Measurements from ENCODE around the gene ASH1L.
"Not testable (repeated sequence)": the region's sequence is repeated elsewhere in the genome, so short reads cannot be mapped to it uniquely, and the experiment has no call there.

ASH1L gene

DNA sequence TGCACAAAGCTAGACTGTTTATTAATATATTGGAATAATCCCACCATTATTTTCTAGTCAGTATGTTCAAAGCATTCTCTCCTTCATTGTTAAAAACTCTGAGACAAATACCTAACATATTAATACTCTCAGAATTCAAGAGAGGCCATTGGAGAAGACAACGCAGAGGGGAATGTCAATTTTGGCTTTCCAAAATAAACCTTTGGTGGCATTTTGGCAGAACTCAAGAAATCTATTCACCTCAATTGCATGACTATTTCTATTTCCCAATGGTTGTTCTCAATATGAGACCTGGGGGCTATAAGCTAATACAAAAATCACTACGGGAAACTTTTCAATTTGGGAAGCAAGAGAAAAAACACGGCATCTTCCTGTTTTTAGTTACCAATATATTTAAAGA, 183.4 kb downstream of the ASH1L start:
- no peaks in the 10 kb centered on the region for H3K9me3 ChIP-seq (ENCODE audit: low read length)
- H3K4me3 ChIP-seq (ENCODE audit: low read length): no peak overlapping the region
- H3K27me3 ChIP-seq (ENCODE audit: insufficient read depth, low read length): no peaks in the 10 kb centered on the region
- H3K36me3 ChIP-seq (ENCODE audit: insufficient read depth, low read length): peaks cover 38% of the 10 kb centered on the region
- H3K4me1 ChIP-seq (ENCODE audit: insufficient read depth, low read length): peaks cover 6% of the 10 kb centered on the region
- no peak overlapping the region for H2AFZ ChIP-seq (ENCODE audit: low read depth, low read length)

- no peaks in the 10 kb centered on the region for H3K27me3 ChIP-seq (ENCODE audit: insufficient read depth, low read length)
- H3K4me3 ChIP-seq (ENCODE audit: low read length): no peak overlapping the region
- peaks cover 45% of the 10 kb centered on the region for H3K36me3 ChIP-seq (ENCODE audit: insufficient read depth, low read length)
- H3K9me3 ChIP-seq (ENCODE audit: low read length): no peaks in the 10 kb centered on the region
- H3K4me1 ChIP-seq (ENCODE audit: insufficient read depth, low read length): no peaks in the 10 kb centered on the region
- H2AFZ ChIP-seq (ENCODE audit: low read depth, low read length): no peak overlapping the region
Measured at GRCh38 chr1:155360051-155360450, 202.6 kb downstream of the ASH1L start.

DNA sequence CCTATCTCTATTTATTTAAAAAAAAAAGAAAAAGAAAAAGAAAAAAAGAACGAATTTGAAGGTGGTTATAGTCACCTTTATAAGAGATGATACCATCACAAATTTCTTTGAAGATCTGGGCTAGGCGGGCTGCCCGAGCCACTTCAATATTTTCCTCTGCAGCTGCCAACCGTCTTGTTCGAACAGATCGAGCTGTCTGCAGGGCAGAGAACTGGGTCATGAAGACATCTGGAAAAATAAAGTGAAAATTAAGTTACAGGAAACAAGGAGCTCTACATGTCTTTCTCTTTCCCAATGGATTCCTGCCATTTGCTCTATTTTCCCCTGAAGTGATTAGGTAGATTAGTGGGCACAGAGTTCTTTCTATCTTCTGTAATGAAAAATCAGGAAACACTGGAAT, 210.0 kb downstream of the ASH1L start:
- Histone ChIP-seq H3K4me1 (ENCODE audit: insufficient read depth, low read length) (no peaks in the 10 kb centered on the region), H2AFZ (ENCODE audit: low read depth, low read length) (no peak overlapping the region), H3K9me3 (ENCODE audit: low read length) (no peaks in the 10 kb centered on the region), H3K27me3 (ENCODE audit: insufficient read depth, low read length) (no peaks in the 10 kb centered on the region), H3K4me3 (ENCODE audit: low read length) (no peak overlapping the region), H3K36me3 (ENCODE audit: insufficient read depth, low read length) (peaks cover 75% of the 10 kb centered on the region)

GRCh38 chr1:155342842-155343241, 219.8 kb downstream of the ASH1L start:
- H2AFZ ChIP-seq (ENCODE audit: low read depth, low read length): no peak overlapping the region
- no peaks in the 10 kb centered on the region for H3K4me1 ChIP-seq (ENCODE audit: insufficient read depth, low read length)
- peaks cover 77% of the 10 kb centered on the region for H3K36me3 ChIP-seq (ENCODE audit: insufficient read depth, low read length)
- no peak overlapping the region for H3K4me3 ChIP-seq (ENCODE audit: low read length)
- no peaks in the 10 kb centered on the region for H3K27me3 ChIP-seq (ENCODE audit: insufficient read depth, low read length)
- H3K9me3 ChIP-seq (ENCODE audit: low read length): no peaks in the 10 kb centered on the region

DNA sequence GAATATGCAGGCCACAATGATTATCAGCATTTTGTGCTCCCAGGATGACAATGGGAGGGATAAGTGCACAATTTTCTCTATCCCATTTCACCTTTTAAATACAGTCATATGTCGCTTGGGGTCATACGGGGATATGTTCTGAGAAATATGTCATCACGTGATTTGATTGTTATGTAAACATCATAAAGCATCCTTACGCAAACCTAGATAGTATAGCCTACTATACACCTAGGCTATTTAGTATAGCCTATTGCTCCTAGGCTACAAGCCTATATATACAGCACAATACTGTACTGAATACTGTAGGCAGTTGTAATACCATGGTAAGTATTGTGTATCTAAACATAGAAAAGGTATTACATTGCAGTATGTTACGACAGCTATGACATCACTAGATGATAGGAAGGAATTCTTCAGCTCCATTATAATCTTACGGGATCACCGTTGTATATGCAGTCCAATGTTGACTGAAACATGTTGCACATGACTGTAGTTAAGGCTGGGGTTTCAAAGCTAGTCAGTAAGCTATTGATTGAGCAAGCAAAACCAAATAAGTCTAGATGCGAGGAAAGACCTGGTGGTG, 223.0 kb downstream of the ASH1L start:
- peaks cover 80% of the 10 kb centered on the region for H3K36me3 ChIP-seq (ENCODE audit: insufficient read depth, low read length)
- H2AFZ ChIP-seq (ENCODE audit: low read depth, low read length): no peak overlapping the region
- H3K9me3 ChIP-seq (ENCODE audit: low read length): no peaks in the 10 kb centered on the region
- H3K27me3 ChIP-seq (ENCODE audit: insufficient read depth, low read length): no peaks in the 10 kb centered on the region
- H3K4me3 ChIP-seq (ENCODE audit: low read length): no peak overlapping the region
- H3K4me1 ChIP-seq (ENCODE audit: insufficient read depth, low read length): no peaks in the 10 kb centered on the region

DNA sequence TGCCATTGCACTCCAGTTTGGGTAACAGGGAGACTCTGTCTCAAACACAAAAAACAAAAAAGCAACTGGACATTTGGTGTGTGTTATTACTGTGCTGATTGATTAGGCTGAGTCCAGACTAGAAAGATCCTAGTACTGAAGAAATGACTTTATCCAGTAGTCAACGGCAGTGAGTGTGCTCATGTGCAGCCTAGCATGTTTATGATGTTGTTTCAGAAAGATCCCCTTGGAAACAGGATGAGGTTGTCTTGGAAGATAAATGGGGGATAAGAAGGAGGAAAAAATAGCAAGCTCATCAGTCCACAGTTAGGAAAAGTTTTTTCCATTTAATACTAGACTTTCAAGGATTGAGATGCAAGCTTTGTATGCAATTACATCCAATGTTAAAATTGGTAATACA, 227.6 kb downstream of the ASH1L start:
- H2AFZ ChIP-seq (ENCODE audit: low read depth, low read length): no peak overlapping the region
- no peaks in the 10 kb centered on the region for H3K9me3 ChIP-seq (ENCODE audit: low read length)
- H3K36me3 ChIP-seq (ENCODE audit: insufficient read depth, low read length): peaks cover 62% of the 10 kb centered on the region
- H3K4me1 ChIP-seq (ENCODE audit: insufficient read depth, low read length): no peaks in the 10 kb centered on the region
- no peaks in the 10 kb centered on the region for H3K27me3 ChIP-seq (ENCODE audit: insufficient read depth, low read length)
- H3K4me3 ChIP-seq (ENCODE audit: low read length): no peak overlapping the region

GRCh38 chr1:155329980-155330598, 232.5 kb downstream of the ASH1L start:
- H3K4me3 ChIP-seq (ENCODE audit: low read length): no peak overlapping the region
- H3K9me3 ChIP-seq (ENCODE audit: low read length): no peaks in the 10 kb centered on the region
- H2AFZ ChIP-seq (ENCODE audit: low read depth, low read length): no peak overlapping the region
- no peaks in the 10 kb centered on the region for H3K27me3 ChIP-seq (ENCODE audit: insufficient read depth, low read length)
- H3K4me1 ChIP-seq (ENCODE audit: insufficient read depth, low read length): peaks cover 4% of the 10 kb centered on the region
- peaks cover 43% of the 10 kb centered on the region for H3K36me3 ChIP-seq (ENCODE audit: insufficient read depth, low read length)

DNA sequence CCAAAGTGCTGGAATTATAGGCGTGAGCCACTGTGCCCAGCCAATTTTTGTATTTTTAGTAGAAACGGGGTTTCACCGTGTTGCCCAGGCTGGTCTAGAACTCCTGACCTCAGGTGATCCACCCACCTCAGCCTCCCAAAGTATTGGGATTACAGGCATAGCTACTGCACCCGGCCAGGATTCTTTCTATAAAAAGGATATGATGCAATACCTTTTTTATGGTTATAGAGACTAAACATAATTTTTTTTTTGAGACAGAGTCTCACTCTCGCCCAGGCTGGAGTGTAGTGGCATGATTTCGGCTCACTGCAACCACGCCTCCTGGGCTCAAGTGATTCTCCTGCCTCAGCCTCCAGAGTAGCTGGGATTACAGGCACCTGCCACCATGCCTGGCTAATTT, 233.7 kb downstream of the ASH1L start:
- not testable (repeated sequence) for H3K4me3 ChIP-seq (ENCODE audit: low read length); H3K4me1 ChIP-seq (ENCODE audit: insufficient read depth, low read length); H3K27me3 ChIP-seq (ENCODE audit: insufficient read depth, low read length); H2AFZ ChIP-seq (ENCODE audit: low read depth, low read length); H3K9me3 ChIP-seq (ENCODE audit: low read length)
- peaks cover 36% of the 10 kb centered on the region for H3K36me3 ChIP-seq (ENCODE audit: insufficient read depth, low read length)

GRCh38 chr1:155327981-155328380, 234.6 kb downstream of the ASH1L start:
- no peak overlapping the region for H3K4me3 ChIP-seq (ENCODE audit: low read length)
- H3K27me3 ChIP-seq (ENCODE audit: insufficient read depth, low read length): no peaks in the 10 kb centered on the region
- no peak overlapping the region for H2AFZ ChIP-seq (ENCODE audit: low read depth, low read length)
- H3K36me3 ChIP-seq (ENCODE audit: insufficient read depth, low read length): peaks cover 36% of the 10 kb centered on the region
- H3K4me1 ChIP-seq (ENCODE audit: insufficient read depth, low read length): peaks cover 6% of the 10 kb centered on the region
- H3K9me3 ChIP-seq (ENCODE audit: low read length): no peaks in the 10 kb centered on the region

GRCh38 chr1:155326631-155327037, 236.0 kb downstream of the ASH1L start:
- H2AFZ ChIP-seq (ENCODE audit: low read depth, low read length): no peak overlapping the region
- H3K4me3 ChIP-seq (ENCODE audit: low read length): no peak overlapping the region
- H3K9me3 ChIP-seq (ENCODE audit: low read length): no peaks in the 10 kb centered on the region
- no peaks in the 10 kb centered on the region for H3K27me3 ChIP-seq (ENCODE audit: insufficient read depth, low read length)
- H3K36me3 ChIP-seq (ENCODE audit: insufficient read depth, low read length): peaks cover 33% of the 10 kb centered on the region
- peaks cover 16% of the 10 kb centered on the region for H3K4me1 ChIP-seq (ENCODE audit: insufficient read depth, low read length)

DNA sequence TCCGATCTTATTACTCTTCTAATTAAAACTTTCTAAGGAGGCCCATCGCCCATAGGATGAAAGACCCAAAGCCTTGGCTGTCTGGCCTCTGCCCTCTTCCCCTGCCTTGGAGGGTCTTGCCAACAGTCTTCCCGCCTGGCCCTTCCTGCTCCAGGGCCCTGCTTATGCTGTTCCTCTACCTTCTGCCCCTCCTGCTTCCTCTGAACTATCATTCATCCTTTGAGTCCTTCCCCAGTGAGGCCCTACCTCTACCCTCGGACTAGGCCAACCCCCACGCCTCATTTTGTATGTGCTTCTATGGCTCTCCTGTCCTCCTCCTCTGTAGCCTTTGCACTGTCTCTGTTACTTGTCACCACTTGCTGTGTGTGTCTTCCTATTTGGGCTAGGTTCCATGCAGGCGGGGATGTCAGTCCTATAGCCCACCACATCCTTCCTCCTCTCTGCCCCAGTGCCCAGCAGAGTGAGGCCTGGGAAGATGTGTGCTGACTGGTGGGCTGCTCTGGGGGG, 236.5 kb downstream of the ASH1L start:
- H2AFZ ChIP-seq (ENCODE audit: low read depth, low read length): no peak overlapping the region
- no peak overlapping the region for H3K4me3 ChIP-seq (ENCODE audit: low read length)
- H3K9me3 ChIP-seq (ENCODE audit: low read length): no peaks in the 10 kb centered on the region
- peaks cover 22% of the 10 kb centered on the region for H3K4me1 ChIP-seq (ENCODE audit: insufficient read depth, low read length)
- no peaks in the 10 kb centered on the region for H3K27me3 ChIP-seq (ENCODE audit: insufficient read depth, low read length)
- peaks cover 32% of the 10 kb centered on the region for H3K36me3 ChIP-seq (ENCODE audit: insufficient read depth, low read length)

DNA sequence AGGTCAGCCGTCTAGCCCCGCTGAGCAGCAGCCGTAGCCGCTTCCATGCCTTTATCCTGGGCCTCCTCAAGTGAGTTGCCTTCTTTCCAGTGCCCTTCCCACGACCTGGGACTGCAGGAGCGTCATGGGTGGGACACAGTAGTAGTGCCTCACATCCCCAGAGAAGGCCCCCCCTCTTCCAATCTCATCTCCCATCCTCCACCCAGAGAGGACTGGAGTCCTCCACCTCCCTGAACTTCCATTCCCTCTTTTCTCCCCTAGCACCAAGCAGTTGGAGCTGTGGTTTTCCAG, 237.1 kb downstream of the ASH1L start:
- Histone ChIP-seq H3K4me1 (ENCODE audit: insufficient read depth, low read length) (peaks cover 26% of the 10 kb centered on the region), H2AFZ (ENCODE audit: low read depth, low read length) (no peak overlapping the region), H3K36me3 (ENCODE audit: insufficient read depth, low read length) (peaks cover 32% of the 10 kb centered on the region), H3K27me3 (ENCODE audit: insufficient read depth, low read length) (no peaks in the 10 kb centered on the region), H3K9me3 (ENCODE audit: low read length) (no peaks in the 10 kb centered on the region), H3K4me3 (ENCODE audit: low read length) (peak overlapping the region; percentile 72)

GRCh38 chr1:155324717-155325602, 237.6 kb downstream of the ASH1L start:
- Histone ChIP-seq H3K36me3 (ENCODE audit: insufficient read depth, low read length) (peaks cover 32% of the 10 kb centered on the region), H3K4me3 (ENCODE audit: low read length) (peak overlapping the region; percentile 72), H3K9me3 (ENCODE audit: low read length) (no peaks in the 10 kb centered on the region), H3K4me1 (ENCODE audit: insufficient read depth, low read length) (peaks cover 26% of the 10 kb centered on the region), H2AFZ (ENCODE audit: low read depth, low read length) (peak overlapping the region; percentile 53), H3K27me3 (ENCODE audit: insufficient read depth, low read length) (no peaks in the 10 kb centered on the region)
